Type B pancreatic cell (in vitro differentiated cells): Measurements from ENCODE around the gene PLCB1. TPM values are rescaled to one million over a fixed set of nuclear protein-coding genes. Genes with fewer than 3 reads are reported as not detected.

Experiments used
- DNase-seq: peaks from one replicate; pipeline ENCODE4 v3.0.0; 2021; ENCODE audit warnings: mixed read lengths; ENCODE audit not compliant: unreplicated experiment; ENCODE audit errors: extremely low spot score
- H3K27ac Mint-ChIP-seq: 2 replicates; pipeline ENCODE4 v1.8.0; 2021; ENCODE audit warnings: mild to moderate bottlenecking, mixed read lengths
- H3K27me3 Mint-ChIP-seq: 2 replicates; pipeline ENCODE4 v1.8.0; 2021; ENCODE audit warnings: mixed read lengths
- H3K36me3 Mint-ChIP-seq: 2 replicates; pipeline ENCODE4 v1.8.0; 2021; ENCODE audit warnings: mixed read lengths
- H3K4me1 Mint-ChIP-seq: one replicate; pipeline ENCODE4 v1.8.0; 2021; ENCODE audit warnings: mixed read lengths; ENCODE audit not compliant: unreplicated experiment
- H3K4me3 Mint-ChIP-seq: 2 replicates; pipeline ENCODE4 v1.8.0; 2021; ENCODE audit warnings: mild to moderate bottlenecking, mixed read lengths
- H3K9me3 Mint-ChIP-seq: 2 replicates; pipeline ENCODE4 v1.8.0; 2021; ENCODE audit warnings: mixed read lengths
- CTCF ChIP-seq: fragments of 200-600 bp; sonication (generic); conservative IDR thresholded peaks from 2 replicates; pipeline ENCODE4 v1.5.0; 2021; ENCODE audit warnings: antibody characterized with exemption, mild to moderate bottlenecking
- total RNA-seq: library from RNA; stranded (reverse); gene quantifications from 2 replicates; pipeline ENCODE4 v1.2.1, GENCODE V29; 2021; ENCODE audit warnings: low replicate concordance

Gene PLCB1
- total RNA-seq, 1 donor from 2014 or later: 17.9 TPM

- TF ChIP-seq CTCF: no peak
- Mint-ChIP-seq H3K36me3 (peaks cover 15% of the 10 kb centered on the region), H3K9me3 (no peaks in the 10 kb centered on the region), H3K27ac (no peak overlapping the region), H3K4me1 (peaks cover 8% of the 10 kb centered on the region), H3K4me3 (no peak overlapping the region), H3K27me3 (no peaks in the 10 kb centered on the region)
- no peak for DNase-seq
Observed at GRCh38 chr20:8646716-8647115, 514.6 kb downstream of the PLCB1 start.

GRCh38 chr20:8647961-8648441 lies 515.9 kb downstream of the PLCB1 start:
- no peak for DNase-seq
- no peaks in the 10 kb centered on the region for H3K9me3 Mint-ChIP-seq
- TF ChIP-seq CTCF: no peak
- H3K4me3 Mint-ChIP-seq: no peak overlapping the region
- peaks cover 8% of the 10 kb centered on the region for H3K4me1 Mint-ChIP-seq
- H3K27ac Mint-ChIP-seq: no peak overlapping the region
- H3K27me3 Mint-ChIP-seq: no peaks in the 10 kb centered on the region
- peaks cover 15% of the 10 kb centered on the region for H3K36me3 Mint-ChIP-seq

- no peak for TF ChIP-seq CTCF
- no peak overlapping the region for H3K4me3 Mint-ChIP-seq
- H3K27ac Mint-ChIP-seq: no peak overlapping the region
- H3K27me3 Mint-ChIP-seq: no peaks in the 10 kb centered on the region
- H3K4me1 Mint-ChIP-seq: peaks cover 8% of the 10 kb centered on the region
- DNase-seq: no peak
- H3K36me3 Mint-ChIP-seq: peaks cover 11% of the 10 kb centered on the region
- no peaks in the 10 kb centered on the region for H3K9me3 Mint-ChIP-seq
Observed at GRCh38 chr20:8648466-8648865, 516.4 kb downstream of the PLCB1 start.

- Mint-ChIP-seq H3K9me3 (no peaks in the 10 kb centered on the region), H3K36me3 (no peaks in the 10 kb centered on the region), H3K4me1 (peaks cover 7% of the 10 kb centered on the region), H3K27ac (no peak overlapping the region), H3K27me3 (no peaks in the 10 kb centered on the region), H3K4me3 (no peak overlapping the region)
- no peak for DNase-seq
- TF ChIP-seq CTCF: no peak
Observed at GRCh38 chr20:8652396-8652795, 520.3 kb downstream of the PLCB1 start.

- Mint-ChIP-seq H3K27me3 (no peaks in the 10 kb centered on the region), H3K9me3 (no peaks in the 10 kb centered on the region), H3K4me1 (peaks cover 7% of the 10 kb centered on the region), H3K36me3 (no peaks in the 10 kb centered on the region), H3K4me3 (no peak overlapping the region), H3K27ac (no peak overlapping the region)
- no peak for TF ChIP-seq CTCF
- no peak for DNase-seq
Observed at GRCh38 chr20:8654486-8654885, 522.4 kb downstream of the PLCB1 start.

GRCh38 chr20:8656335-8656734 lies 524.3 kb downstream of the PLCB1 start:
- H3K4me3 Mint-ChIP-seq: no peak overlapping the region
- no peaks in the 10 kb centered on the region for H3K27me3 Mint-ChIP-seq
- H3K4me1 Mint-ChIP-seq: peaks cover 7% of the 10 kb centered on the region
- H3K9me3 Mint-ChIP-seq: no peaks in the 10 kb centered on the region
- TF ChIP-seq CTCF: no peak
- H3K36me3 Mint-ChIP-seq: peaks cover 4% of the 10 kb centered on the region
- DNase-seq: no peak
- no peak overlapping the region for H3K27ac Mint-ChIP-seq
